SK-N-SH (cell line): Measurements from ENCODE around the gene DCAF8. TPM values are rescaled to one million over a fixed set of nuclear protein-coding genes. Genes with fewer than 3 reads are reported as not detected.

Experiments
- CTCF ChIA-PET: fragments of 300-600, 350-600 bp; formaldehyde crosslinking; extraction: SDS; loops from one replicate; lab custom pipeline; 2021; lab: Yijun Ruan, JAX
- POLR2A ChIA-PET: fragments of 350-600 bp; sonication (Branson Sonifier 250); formaldehyde crosslinking; extraction: SDS; loops from one replicate; lab custom pipeline; 2020; ENCODE audit warnings: antibody characterized with exemption, inconsistent platforms; lab: Yijun Ruan, JAX
- DNase-seq: peaks from one replicate; pipeline ENCODE4 v3.0.0; 2012
- H2AFZ ChIP-seq: fragments of 200-600 bp; sonication (generic); 2 replicates; pipeline ENCODE4 v1.8.1; 2016; ENCODE audit warnings: antibody characterized with exemption, mild to moderate bottlenecking, low read depth
- H3F3A ChIP-seq: fragments of 200-600 bp; sonication (generic); replicated peaks from 2 replicates; pipeline ENCODE3; 2016; ENCODE audit warnings: antibody characterized with exemption, mild to moderate bottlenecking; ENCODE audit not compliant: insufficient read depth
- H3K27ac ChIP-seq, 2 experiments: fragments of 200-500 bp in 1 of 2; fragments of 200-600 bp in 1 of 2; sonication (Bioruptor generic) in 1 of 2; sonication (generic), shearing (Covaris generic) in 1 of 2; 2 replicates each; pipeline versions ENCODE4 v1.5.1 to v1.6.1; 2014 to 2016; ENCODE audit warnings: low read depth in 2 of 2, inconsistent platforms in 1 of 2, low read length in 1 of 2, mild to moderate bottlenecking in 1 of 2, mixed read lengths in 1 of 2
- H3K27me3 ChIP-seq: fragments of 200-600 bp; sonication (generic), shearing (Covaris generic); 2 replicates; pipeline ENCODE4 v1.6.1; 2016; ENCODE audit warnings: mixed run types; ENCODE audit not compliant: insufficient read depth
- H3K36me3 ChIP-seq, 2 experiments: fragments of 200-500 bp in 1 of 2; fragments of 200-600 bp in 1 of 2; sonication (Bioruptor generic) in 1 of 2; sonication (generic) in 1 of 2; replicated peaks in 1 of 2; 2 replicates each; pipeline versions ENCODE3 to v1.5.1; 2014 to 2016; ENCODE audit warnings: low read length in 1 of 2, mild to moderate bottlenecking in 1 of 2; ENCODE audit not compliant: insufficient read depth in 2 of 2, control insufficient read depth in 1 of 2
- H3K4me1 ChIP-seq, 2 experiments: fragments of 200-500 bp in 1 of 2; fragments of 200-600 bp in 1 of 2; sonication (Bioruptor generic) in 1 of 2; sonication (generic), shearing (Covaris generic) in 1 of 2; 2 replicates each; pipeline versions ENCODE4 v1.5.1 to v1.6.1; 2014 to 2016; ENCODE audit warnings: low read depth in 1 of 2, low read length in 1 of 2, mixed run types in 1 of 2; ENCODE audit not compliant: insufficient read depth in 2 of 2, control insufficient read depth in 1 of 2
- H3K4me2 ChIP-seq: fragments of 200-600 bp; sonication (generic), shearing (Covaris generic); 2 replicates; pipeline ENCODE4 v1.6.1; 2017; ENCODE audit warnings: mixed run types
- H3K4me3 ChIP-seq, 2 experiments: fragments of 200-500 bp in 1 of 2; fragments of 200-600 bp in 1 of 2; sonication (Bioruptor generic) in 1 of 2; sonication (generic), shearing (Covaris generic) in 1 of 2; 2 replicates each; pipeline versions ENCODE4 v1.5.1 to v1.8.1; 2014 to 2016; ENCODE audit warnings: low read depth in 2 of 2, inconsistent platforms in 1 of 2, low read length in 1 of 2, mild to moderate bottlenecking in 1 of 2, mixed read lengths in 1 of 2, moderate library complexity in 1 of 2
- H3K79me2 ChIP-seq: fragments of 200-600 bp; sonication (generic); 2 replicates; pipeline ENCODE4 v1.8.1; 2017; ENCODE audit warnings: mild to moderate bottlenecking; ENCODE audit not compliant: insufficient read depth
- H3K9ac ChIP-seq: fragments of 200-600 bp; sonication (generic); 2 replicates; pipeline ENCODE4 v1.6.1; 2017; ENCODE audit warnings: mixed run types
- H3K9me2 ChIP-seq: fragments of 200-600 bp; sonication (generic); 2 replicates; pipeline ENCODE4 v1.6.1; 2017; ENCODE audit warnings: mixed run types
- H3K9me3 ChIP-seq: fragments of 200-600 bp; sonication (generic); 2 replicates; pipeline ENCODE4 v1.6.1; 2017; ENCODE audit warnings: mixed run types, mild to moderate bottlenecking, moderate library complexity
- H4K20me1 ChIP-seq: fragments of 200-600 bp; sonication (generic); 2 replicates; pipeline ENCODE4 v1.6.1; 2017; ENCODE audit warnings: mild to moderate bottlenecking, mixed run types; ENCODE audit not compliant: insufficient read depth
- ELF1 ChIP-seq: IDR thresholded peaks from 2 replicates; pipeline ENCODE4 v1.4.0; 2012
- FOSL2 ChIP-seq: IDR thresholded peaks from 2 replicates; pipeline ENCODE4 v1.4.0; 2012; ENCODE audit warnings: low read depth, mild to moderate bottlenecking, moderate library complexity, borderline replicate concordance
- GABPA ChIP-seq: IDR thresholded peaks from 2 replicates; pipeline ENCODE4 v1.4.0; 2012; ENCODE audit warnings: low read depth, mild to moderate bottlenecking
- JUND ChIP-seq: IDR thresholded peaks from 2 replicates; pipeline ENCODE4 v1.4.0; 2012
- NRF1 ChIP-seq: IDR thresholded peaks from 2 replicates; pipeline ENCODE4 v1.6.1; 2012; ENCODE audit warnings: low read depth, mild to moderate bottlenecking, low read length
- SIN3A ChIP-seq: IDR thresholded peaks from 2 replicates; pipeline ENCODE4 v1.6.1; 2012; ENCODE audit warnings: low read depth, mild to moderate bottlenecking, low read length, moderate library complexity, borderline replicate concordance
- SMC3 ChIP-seq: IDR thresholded peaks from 2 replicates; pipeline ENCODE4 v1.6.1; 2012; ENCODE audit warnings: low read depth, low read length, improper control_type of control experiment
- TAF1 ChIP-seq: IDR thresholded peaks from 2 replicates; pipeline ENCODE4 v1.6.1; 2012; ENCODE audit warnings: low read depth, mild to moderate bottlenecking, low read length, moderate library complexity, borderline replicate concordance
- TCF12 ChIP-seq: IDR thresholded peaks from 2 replicates; pipeline ENCODE4 v1.4.0; 2012
- TEAD4 ChIP-seq: IDR thresholded peaks from 2 replicates; pipeline ENCODE4 v1.4.0; 2012; ENCODE audit warnings: mild to moderate bottlenecking, borderline replicate concordance; ENCODE audit not compliant: insufficient read depth
- polyA plus RNA-seq, 3 experiments: library from polyadenylated mRNA; depleted of rRNA; stranded (reverse); fragments of >200 nt; gene quantifications; 2 replicates each; pipeline ENCODE4 v1.2.3, GENCODE V29; 2012
- TF ChIP-seq, protein P1 (sequence below): fragments of 200-600 bp; sonication (generic); IDR thresholded peaks from 2 replicates; pipeline ENCODE4 v1.6.1; 2017; ENCODE audit warnings: antibody characterized with exemption, mild to moderate bottlenecking, moderate library complexity
- TF ChIP-seq, protein P2 (sequence below): IDR thresholded peaks from 2 replicates; pipeline ENCODE4 v1.4.0; 2012; ENCODE audit warnings: low read depth
- TF ChIP-seq, protein P3 (sequence below): fragments of 150-350 bp; IDR thresholded peaks from 2 replicates; pipeline ENCODE4 v1.6.1; 2017; ENCODE audit warnings: antibody characterized with exemption, low read length, low read depth, borderline replicate concordance

The DCAF8 gene
- polyA plus RNA-seq, 1 of the 3 experiments (the other 2 are of a cell fraction), result 108 TPM

DNA sequence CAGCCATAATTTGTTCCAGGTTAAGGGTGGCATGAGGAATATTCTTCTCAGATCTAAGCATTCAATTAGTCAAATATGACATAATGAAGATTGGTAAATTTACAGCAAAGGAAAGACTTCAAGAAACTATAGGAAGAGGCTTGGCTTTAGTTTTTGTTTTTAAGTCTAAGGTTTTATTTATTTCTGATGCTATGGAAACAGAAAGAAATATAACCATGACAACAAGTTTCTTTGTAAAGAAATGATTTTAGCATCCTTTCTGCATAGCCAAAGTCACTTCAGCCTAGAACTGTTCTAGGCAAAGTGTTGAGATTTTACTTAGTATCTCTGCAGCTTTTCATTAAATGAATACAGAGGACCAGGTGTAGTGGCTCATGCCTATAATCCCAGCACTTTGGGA, 29.4 kb downstream of the DCAF8 start:
- POLR2A ChIA-PET, result no interaction called here
- Histone ChIP-seq H3F3A (no peaks in the 10 kb centered on the region), H3K9me3 (no peaks in the 10 kb centered on the region), H3K27me3 (no peaks in the 10 kb centered on the region), H3K4me2 (no peak overlapping the region), H3K79me2 (no peaks in the 10 kb centered on the region), H3K9ac (no peak overlapping the region), H3K4me1 (no peaks in the 10 kb centered on the region), H3K36me3 (peaks cover 62 to 84% of the 10 kb centered on the region in 2 experiments), H4K20me1 (no peaks in the 10 kb centered on the region), H3K27ac (no peak overlapping the region), H3K9me2 (no peaks in the 10 kb centered on the region), H3K4me3 (no peak overlapping the region), H2AFZ (no peak overlapping the region)
- CTCF ChIA-PET, result interaction anchor here (0.8 to 26.9 kb wide), 8 partner anchors 9 to 132 kb away, joined by 3 to 293 read pairs (median 8); partner anchors contain the start of gene CASQ1
- no peak for DNase-seq
- TF ChIP-seq TEAD4 (no peak), SIN3A (no peak), TCF12 (no peak), GABPA (no peak), JUND (no peak), NRF1 (no peak)
- TF ChIP-seq, protein P1, sequence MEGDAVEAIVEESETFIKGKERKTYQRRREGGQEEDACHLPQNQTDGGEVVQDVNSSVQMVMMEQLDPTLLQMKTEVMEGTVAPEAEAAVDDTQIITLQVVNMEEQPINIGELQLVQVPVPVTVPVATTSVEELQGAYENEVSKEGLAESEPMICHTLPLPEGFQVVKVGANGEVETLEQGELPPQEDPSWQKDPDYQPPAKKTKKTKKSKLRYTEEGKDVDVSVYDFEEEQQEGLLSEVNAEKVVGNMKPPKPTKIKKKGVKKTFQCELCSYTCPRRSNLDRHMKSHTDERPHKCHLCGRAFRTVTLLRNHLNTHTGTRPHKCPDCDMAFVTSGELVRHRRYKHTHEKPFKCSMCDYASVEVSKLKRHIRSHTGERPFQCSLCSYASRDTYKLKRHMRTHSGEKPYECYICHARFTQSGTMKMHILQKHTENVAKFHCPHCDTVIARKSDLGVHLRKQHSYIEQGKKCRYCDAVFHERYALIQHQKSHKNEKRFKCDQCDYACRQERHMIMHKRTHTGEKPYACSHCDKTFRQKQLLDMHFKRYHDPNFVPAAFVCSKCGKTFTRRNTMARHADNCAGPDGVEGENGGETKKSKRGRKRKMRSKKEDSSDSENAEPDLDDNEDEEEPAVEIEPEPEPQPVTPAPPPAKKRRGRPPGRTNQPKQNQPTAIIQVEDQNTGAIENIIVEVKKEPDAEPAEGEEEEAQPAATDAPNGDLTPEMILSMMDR, result no peak

DNA sequence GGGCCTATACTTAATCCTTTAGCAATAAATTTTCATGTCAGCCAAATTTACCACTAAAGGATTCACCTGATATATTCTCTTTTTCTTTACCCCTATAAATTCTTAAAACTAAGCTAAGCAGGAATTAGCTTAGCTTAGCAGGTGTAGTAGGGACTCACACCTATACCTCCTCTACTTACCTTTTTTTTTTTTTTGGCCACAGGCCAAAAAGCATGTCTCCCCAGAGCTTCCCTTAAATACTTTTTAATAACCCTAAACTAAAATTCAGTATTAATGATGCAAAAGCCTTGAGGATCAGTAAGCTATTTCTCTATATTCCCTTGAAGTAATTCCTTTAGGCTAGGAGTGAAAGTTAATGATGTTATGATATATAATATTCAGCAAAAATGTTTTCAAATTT, 33.9 kb downstream of the DCAF8 start:
- Histone ChIP-seq H3K27me3 (no peaks in the 10 kb centered on the region), H4K20me1 (no peaks in the 10 kb centered on the region), H3K4me3 (no peak overlapping the region), H3K4me1 (no peaks in the 10 kb centered on the region), H3K79me2 (no peaks in the 10 kb centered on the region), H3K27ac (no peak overlapping the region), H3K9ac (no peak overlapping the region), H3K9me2 (no peaks in the 10 kb centered on the region), H3K4me2 (no peak overlapping the region), H3F3A (no peaks in the 10 kb centered on the region), H3K9me3 (no peaks in the 10 kb centered on the region), H3K36me3 (peaks cover 56 to 74% of the 10 kb centered on the region in 2 experiments), H2AFZ (no peak overlapping the region)
- ChIA-PET CTCF (interaction anchor here (1.0 to 5.0 kb wide), 8 partner anchors 9 to 128 kb away, joined by 3 to 38 read pairs (median 8); no protein-coding TSS in a partner anchor), POLR2A (no interaction called here)
- TF ChIP-seq ELF1 (no peak), JUND (no peak), SMC3 (no peak), GABPA (no peak), FOSL2 (no peak), TAF1 (no peak)
- TF ChIP-seq, protein P1, result no peak
- TF ChIP-seq, protein P2, sequence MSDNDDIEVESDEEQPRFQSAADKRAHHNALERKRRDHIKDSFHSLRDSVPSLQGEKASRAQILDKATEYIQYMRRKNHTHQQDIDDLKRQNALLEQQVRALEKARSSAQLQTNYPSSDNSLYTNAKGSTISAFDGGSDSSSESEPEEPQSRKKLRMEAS, result no peak
- TF ChIP-seq, protein P3, sequence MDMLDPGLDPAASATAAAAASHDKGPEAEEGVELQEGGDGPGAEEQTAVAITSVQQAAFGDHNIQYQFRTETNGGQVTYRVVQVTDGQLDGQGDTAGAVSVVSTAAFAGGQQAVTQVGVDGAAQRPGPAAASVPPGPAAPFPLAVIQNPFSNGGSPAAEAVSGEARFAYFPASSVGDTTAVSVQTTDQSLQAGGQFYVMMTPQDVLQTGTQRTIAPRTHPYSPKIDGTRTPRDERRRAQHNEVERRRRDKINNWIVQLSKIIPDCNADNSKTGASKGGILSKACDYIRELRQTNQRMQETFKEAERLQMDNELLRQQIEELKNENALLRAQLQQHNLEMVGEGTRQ, result no peak
- no peak for DNase-seq
